Activated CD4-positive, alpha-beta memory T cell treated with anti-CD3 and anti-CD28 coated beads, Interleukin-2, amount 10 ng/mL, durations not matched to agents 7 days and 5 days (primary cell): ENCODE data around the gene ZNF511. TPM values are rescaled to one million over a fixed set of nuclear protein-coding genes. Genes with fewer than 3 reads are reported as not detected.

Source experiments
- CTCF ChIA-PET: fragments of 350-600 bp; sonication (Branson Sonifier 250); formaldehyde crosslinking; loops from one replicate; lab custom pipeline; 2021; ENCODE audit warnings: antibody characterized with exemption, inconsistent platforms; lab: Charles Lee
- POLR2A ChIA-PET: fragments of 350-600 bp; sonication (Branson Sonifier 250); formaldehyde crosslinking; loops from one replicate; lab custom pipeline; 2021; ENCODE audit warnings: antibody characterized with exemption; lab: Charles Lee
- DNase-seq: peaks from one replicate; pipeline ENCODE4 v3.0.0-alpha.2; 2020
- H3K27ac Mint-ChIP-seq: one replicate; pipeline ENCODE4 v1.8.0; 2021; ENCODE audit warnings: mild to moderate bottlenecking, mixed read lengths
- H3K27me3 Mint-ChIP-seq: one replicate; pipeline ENCODE4 v1.8.0; 2021; ENCODE audit warnings: mixed read lengths
- H3K36me3 Mint-ChIP-seq: one replicate; pipeline ENCODE4 v1.8.0; 2021; ENCODE audit warnings: low read depth, mixed read lengths
- H3K4me1 Mint-ChIP-seq: one replicate; pipeline ENCODE4 v1.8.0; 2021; ENCODE audit warnings: mixed read lengths
- H3K4me3 Mint-ChIP-seq: one replicate; pipeline ENCODE4 v1.8.0; 2021; ENCODE audit warnings: mild to moderate bottlenecking, mixed read lengths
- H3K9me3 Mint-ChIP-seq: one replicate; pipeline ENCODE4 v1.8.0; 2021; ENCODE audit warnings: mixed read lengths
- total RNA-seq, 2 experiments: library from RNA; stranded (reverse); gene quantifications; one replicate each; pipeline ENCODE4 v1.2.3, GENCODE V29; 2021

The ZNF511 gene
- total RNA-seq, 2 experiments from 2014 or later, result 45.7 to 52.7 TPM

GRCh38 chr10:133268532-133268931 lies 40.2 kb upstream of the ZNF511 start:
- no peaks in the 10 kb centered on the region for H3K9me3 Mint-ChIP-seq
- H3K4me3 Mint-ChIP-seq, result no peak overlapping the region
- peaks cover 23% of the 10 kb centered on the region for H3K36me3 Mint-ChIP-seq
- DNase-seq, result no peak
- no peak overlapping the region for H3K27ac Mint-ChIP-seq
- ChIA-PET CTCF (no interaction called here), POLR2A (interaction anchor here (2.5 kb wide), 1 partner anchor 10 kb away, joined by 10 read pairs; no protein-coding TSS in a partner anchor)
- peaks cover 26% of the 10 kb centered on the region for H3K4me1 Mint-ChIP-seq
- H3K27me3 Mint-ChIP-seq, result no peaks in the 10 kb centered on the region

GRCh38 chr10:133269367-133269766 lies 39.3 kb upstream of the ZNF511 start:
- H3K9me3 Mint-ChIP-seq, result no peaks in the 10 kb centered on the region
- POLR2A ChIA-PET, result interaction anchor here (2.5 kb wide), 1 partner anchor 9 kb away, joined by 10 read pairs; no protein-coding TSS in a partner anchor
- no peaks in the 10 kb centered on the region for H3K27me3 Mint-ChIP-seq
- H3K4me1 Mint-ChIP-seq, result peaks cover 18% of the 10 kb centered on the region
- CTCF ChIA-PET, result no interaction called here
- H3K36me3 Mint-ChIP-seq, result peaks cover 17% of the 10 kb centered on the region
- no peak overlapping the region for H3K27ac Mint-ChIP-seq
- DNase-seq, result no peak
- H3K4me3 Mint-ChIP-seq, result no peak overlapping the region

- ChIA-PET POLR2A (interaction anchor here (2.5 kb wide), 1 partner anchor 8 kb away, joined by 10 read pairs; no protein-coding TSS in a partner anchor), CTCF (interaction anchor here (0.8 kb wide), 1 partner anchor 12 kb away, joined by 3 read pairs; no protein-coding TSS in a partner anchor)
- Mint-ChIP-seq H3K9me3 (no peaks in the 10 kb centered on the region), H3K4me1 (peaks cover 16% of the 10 kb centered on the region), H3K27ac (no peak overlapping the region), H3K36me3 (peaks cover 20% of the 10 kb centered on the region), H3K4me3 (no peak overlapping the region), H3K27me3 (no peaks in the 10 kb centered on the region)
- DNase-seq, result no peak
These were observed 38.5 kb upstream of the ZNF511 start for GRCh38 chr10:133270204-133270603.

GRCh38 chr10:133270773-133271297 lies 37.9 kb upstream of the ZNF511 start:
- peaks cover 21% of the 10 kb centered on the region for H3K36me3 Mint-ChIP-seq
- no peaks in the 10 kb centered on the region for H3K27me3 Mint-ChIP-seq
- ChIA-PET POLR2A (interaction anchor here (2.5 kb wide), 1 partner anchor 7 kb away, joined by 10 read pairs; no protein-coding TSS in a partner anchor), CTCF (interaction anchor here (0.8 kb wide), 1 partner anchor 12 kb away, joined by 3 read pairs; no protein-coding TSS in a partner anchor)
- peaks cover 10% of the 10 kb centered on the region for H3K4me1 Mint-ChIP-seq
- no peak for DNase-seq
- H3K27ac Mint-ChIP-seq, result no peak overlapping the region
- no peaks in the 10 kb centered on the region for H3K9me3 Mint-ChIP-seq
- no peak overlapping the region for H3K4me3 Mint-ChIP-seq

GRCh38 chr10:133271521-133272300 lies 37.0 kb upstream of the ZNF511 start:
- Mint-ChIP-seq H3K27ac (no peak overlapping the region), H3K9me3 (no peaks in the 10 kb centered on the region), H3K36me3 (peaks cover 20% of the 10 kb centered on the region), H3K4me3 (no peak overlapping the region), H3K4me1 (peaks cover 8% of the 10 kb centered on the region), H3K27me3 (no peaks in the 10 kb centered on the region)
- POLR2A ChIA-PET, result interaction anchor here (1.1 to 1.9 kb wide), 2 partner anchors 8 to 13 kb away, joined by 3 to 5 read pairs; no protein-coding TSS in a partner anchor
- CTCF ChIA-PET, result no interaction called here
- no peak for DNase-seq

- peaks cover 20% of the 10 kb centered on the region for H3K36me3 Mint-ChIP-seq
- POLR2A ChIA-PET, result interaction anchor here (1.1 to 1.9 kb wide), 3 partner anchors 8 to 14 kb away, joined by 3 to 5 read pairs (median 4); no protein-coding TSS in a partner anchor
- H3K9me3 Mint-ChIP-seq, result no peaks in the 10 kb centered on the region
- no peaks in the 10 kb centered on the region for H3K27me3 Mint-ChIP-seq
- no peak overlapping the region for H3K4me3 Mint-ChIP-seq
- CTCF ChIA-PET, result no interaction called here
- no peak for DNase-seq
- H3K4me1 Mint-ChIP-seq, result peaks cover 8% of the 10 kb centered on the region
- H3K27ac Mint-ChIP-seq, result no peak overlapping the region
These were observed 36.3 kb upstream of the ZNF511 start for GRCh38 chr10:133272301-133272963.

- no peak overlapping the region for H3K27ac Mint-ChIP-seq
- DNase-seq, result no peak
- H3K27me3 Mint-ChIP-seq, result no peaks in the 10 kb centered on the region
- no peak overlapping the region for H3K4me3 Mint-ChIP-seq
- peaks cover 20% of the 10 kb centered on the region for H3K36me3 Mint-ChIP-seq
- ChIA-PET POLR2A (interaction anchor here (1.1 to 1.9 kb wide), 3 partner anchors 9 to 14 kb away, joined by 3 to 5 read pairs (median 4); no protein-coding TSS in a partner anchor), CTCF (no interaction called here)
- H3K9me3 Mint-ChIP-seq, result no peaks in the 10 kb centered on the region
- peaks cover 14% of the 10 kb centered on the region for H3K4me1 Mint-ChIP-seq
These were observed 35.7 kb upstream of the ZNF511 start for GRCh38 chr10:133272964-133273420.

- Mint-ChIP-seq H3K27me3 (no peaks in the 10 kb centered on the region), H3K4me3 (no peak overlapping the region), H3K27ac (no peak overlapping the region), H3K36me3 (peaks cover 20% of the 10 kb centered on the region), H3K9me3 (no peaks in the 10 kb centered on the region), H3K4me1 (peaks cover 20% of the 10 kb centered on the region)
- POLR2A ChIA-PET, result interaction anchor here (1.1 to 1.9 kb wide), 2 partner anchors 11 to 15 kb away, joined by 4 to 5 read pairs; no protein-coding TSS in a partner anchor
- CTCF ChIA-PET, result no interaction called here
- no peak for DNase-seq
These were observed 35.1 kb upstream of the ZNF511 start for GRCh38 chr10:133273534-133274143.

- H3K9me3 Mint-ChIP-seq, result no peaks in the 10 kb centered on the region
- peaks cover 20% of the 10 kb centered on the region for H3K36me3 Mint-ChIP-seq
- CTCF ChIA-PET, result interaction anchor here (0.7 to 2.5 kb wide), 8 partner anchors 12 to 131 kb away, joined by 3 to 14 read pairs (median 5); no protein-coding TSS in a partner anchor
- no peaks in the 10 kb centered on the region for H3K27me3 Mint-ChIP-seq
- POLR2A ChIA-PET, result interaction anchor here (1.0 to 2.8 kb wide), 3 partner anchors 13 to 49 kb away, joined by 8 to 113 read pairs (median 9); no protein-coding TSS in a partner anchor
- H3K27ac Mint-ChIP-seq, result peak overlapping the region; percentile 88
- peak; percentile 81 for DNase-seq
- H3K4me3 Mint-ChIP-seq, result peak overlapping the region; percentile 91
- H3K4me1 Mint-ChIP-seq, result peaks cover 34% of the 10 kb centered on the region
These were observed 33.7 kb upstream of the ZNF511 start for GRCh38 chr10:133274751-133275683.

GRCh38 chr10:133275684-133276092 lies 33.0 kb upstream of the ZNF511 start:
- Mint-ChIP-seq H3K4me3 (peak overlapping the region; percentile 91), H3K27ac (peak overlapping the region; percentile 88), H3K27me3 (no peaks in the 10 kb centered on the region), H3K9me3 (no peaks in the 10 kb centered on the region), H3K36me3 (peaks cover 22% of the 10 kb centered on the region), H3K4me1 (peaks cover 36% of the 10 kb centered on the region)
- DNase-seq, result peak; percentile 66
- CTCF ChIA-PET, result interaction anchor here (0.7 to 2.5 kb wide), 8 partner anchors 11 to 132 kb away, joined by 3 to 14 read pairs (median 5); no protein-coding TSS in a partner anchor
- POLR2A ChIA-PET, result interaction anchor here (1.0 to 2.8 kb wide), 4 partner anchors 14 to 132 kb away, joined by 4 to 113 read pairs (median 8); no protein-coding TSS in a partner anchor

- CTCF ChIA-PET, result interaction anchor here (0.8 to 2.5 kb wide), 5 partner anchors 11 to 31 kb away, joined by 3 to 14 read pairs (median 10); no protein-coding TSS in a partner anchor
These were observed 32.6 kb upstream of the ZNF511 start for GRCh38 chr10:133276100-133276434.

More at GRCh38 chr10:133276100-133276434, 32.6 kb upstream of the ZNF511 start:
- H3K27ac Mint-ChIP-seq, result peak overlapping the region; percentile 88
- H3K4me1 Mint-ChIP-seq, result peaks cover 36% of the 10 kb centered on the region
- H3K36me3 Mint-ChIP-seq, result peaks cover 22% of the 10 kb centered on the region
- DNase-seq, result no peak
- no peaks in the 10 kb centered on the region for H3K27me3 Mint-ChIP-seq
- POLR2A ChIA-PET, result interaction anchor here (1.0 to 2.8 kb wide), 3 partner anchors 14 to 132 kb away, joined by 4 to 113 read pairs (median 8); no protein-coding TSS in a partner anchor
- H3K9me3 Mint-ChIP-seq, result no peaks in the 10 kb centered on the region
- peak overlapping the region; percentile 91 for H3K4me3 Mint-ChIP-seq
